HG03521 (cell line): Measurements from ENCODE around the gene NUDCD3.

ENCODE experiments used
- ATAC-seq: cut with Tn5 transposase; IDR thresholded peaks from one replicate; pipeline ENCODE4 v1.9.1; 2021; ENCODE audit warnings: mild to moderate bottlenecking, moderate library complexity; ENCODE audit not compliant: unreplicated experiment

The NUDCD3 gene

DNA sequence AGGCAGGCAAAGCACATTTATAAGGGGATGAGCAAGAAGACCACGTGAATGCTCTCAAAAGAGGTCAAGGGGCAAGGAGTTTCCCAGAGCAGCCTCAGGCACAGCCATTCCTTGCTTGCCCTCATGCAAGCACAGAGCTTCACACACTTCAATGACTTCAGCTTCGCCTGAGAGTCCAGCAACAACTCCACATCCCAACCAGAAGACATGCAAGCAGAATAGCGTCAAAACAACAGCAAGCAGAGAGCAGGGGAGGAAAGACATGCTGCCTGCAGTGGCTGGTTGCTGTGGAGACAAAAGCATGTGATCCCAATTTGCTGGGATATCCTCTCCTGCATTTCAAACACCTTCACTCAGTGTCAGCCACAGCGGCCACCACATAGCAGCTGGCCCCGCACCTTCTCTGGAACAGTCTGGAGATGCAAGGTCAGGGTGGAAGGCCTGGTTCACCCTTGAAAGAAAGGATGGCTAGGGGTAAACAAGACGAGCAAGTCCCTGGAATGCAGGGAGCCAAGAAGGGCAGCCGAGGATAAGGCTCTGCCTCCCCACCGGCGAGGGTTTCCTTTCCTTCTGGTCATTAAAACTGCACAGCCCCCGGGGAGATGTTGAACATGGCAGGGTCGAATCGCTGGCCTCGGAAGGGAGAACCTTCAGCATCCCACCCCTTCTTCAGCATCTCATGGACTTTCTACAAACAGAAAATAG, 104.9 kb downstream of the NUDCD3 start:
- ATAC-seq: no peak

DNA sequence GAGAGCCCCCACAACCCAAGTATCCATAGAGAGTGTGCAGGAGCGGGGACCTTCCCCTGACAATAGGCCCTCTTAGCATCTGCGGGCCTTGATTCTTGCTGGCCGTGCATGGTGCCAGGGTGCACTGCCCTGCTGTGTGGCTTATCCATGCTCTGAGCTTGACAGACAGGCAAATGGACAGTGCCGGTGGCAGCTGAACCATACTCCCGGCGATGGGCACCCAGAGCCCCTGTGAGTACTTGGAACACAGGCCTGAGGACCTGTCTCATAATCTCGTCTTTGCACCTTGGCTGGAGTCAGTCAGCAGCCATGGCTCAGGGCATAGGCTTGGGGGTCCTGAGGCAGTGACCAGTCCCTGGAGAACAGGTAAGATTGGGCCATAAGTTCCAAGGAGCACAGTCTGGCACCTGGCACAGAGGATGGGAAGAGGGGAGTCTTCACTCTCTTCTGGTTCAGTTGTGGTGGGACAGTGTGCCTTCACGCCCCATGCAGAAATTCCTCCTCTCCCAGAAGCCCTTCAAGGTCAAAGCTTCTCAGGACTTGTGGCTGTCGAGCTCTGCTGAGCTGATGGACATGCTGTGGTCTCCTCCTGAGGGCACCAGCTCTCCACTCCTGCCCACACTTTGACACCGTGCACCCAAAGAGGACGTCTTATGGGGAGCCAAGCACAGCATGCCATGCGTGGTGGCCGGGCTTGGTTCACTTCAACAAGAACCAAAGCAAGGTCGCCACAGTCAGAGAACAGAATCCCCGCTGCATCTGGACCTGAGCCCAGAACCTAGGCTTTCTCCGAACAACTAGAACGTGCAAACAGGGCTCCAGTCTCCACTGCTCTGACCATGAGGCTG, 105.6 kb downstream of the NUDCD3 start:
- ATAC-seq: no peak

DNA sequence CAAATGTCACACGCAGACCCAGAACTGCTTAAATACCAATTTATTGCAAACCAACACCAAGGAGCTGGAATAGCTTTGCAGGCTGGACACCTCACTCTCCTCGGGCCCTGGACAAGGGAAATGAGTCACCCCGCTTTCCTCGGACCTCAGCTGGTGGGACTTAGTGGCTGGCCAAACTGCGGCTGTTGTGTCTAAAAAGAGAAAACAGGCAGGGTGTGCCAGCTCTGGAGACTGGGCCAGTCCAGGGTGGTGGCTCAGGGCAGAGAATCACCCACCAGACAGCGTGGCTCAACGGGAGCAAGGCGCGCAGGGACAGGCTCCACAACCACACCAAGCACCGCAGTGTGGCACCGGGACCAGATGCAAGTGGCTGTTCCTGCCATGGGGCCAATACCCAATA, 106.9 kb downstream of the NUDCD3 start:
- no peak for ATAC-seq

DNA sequence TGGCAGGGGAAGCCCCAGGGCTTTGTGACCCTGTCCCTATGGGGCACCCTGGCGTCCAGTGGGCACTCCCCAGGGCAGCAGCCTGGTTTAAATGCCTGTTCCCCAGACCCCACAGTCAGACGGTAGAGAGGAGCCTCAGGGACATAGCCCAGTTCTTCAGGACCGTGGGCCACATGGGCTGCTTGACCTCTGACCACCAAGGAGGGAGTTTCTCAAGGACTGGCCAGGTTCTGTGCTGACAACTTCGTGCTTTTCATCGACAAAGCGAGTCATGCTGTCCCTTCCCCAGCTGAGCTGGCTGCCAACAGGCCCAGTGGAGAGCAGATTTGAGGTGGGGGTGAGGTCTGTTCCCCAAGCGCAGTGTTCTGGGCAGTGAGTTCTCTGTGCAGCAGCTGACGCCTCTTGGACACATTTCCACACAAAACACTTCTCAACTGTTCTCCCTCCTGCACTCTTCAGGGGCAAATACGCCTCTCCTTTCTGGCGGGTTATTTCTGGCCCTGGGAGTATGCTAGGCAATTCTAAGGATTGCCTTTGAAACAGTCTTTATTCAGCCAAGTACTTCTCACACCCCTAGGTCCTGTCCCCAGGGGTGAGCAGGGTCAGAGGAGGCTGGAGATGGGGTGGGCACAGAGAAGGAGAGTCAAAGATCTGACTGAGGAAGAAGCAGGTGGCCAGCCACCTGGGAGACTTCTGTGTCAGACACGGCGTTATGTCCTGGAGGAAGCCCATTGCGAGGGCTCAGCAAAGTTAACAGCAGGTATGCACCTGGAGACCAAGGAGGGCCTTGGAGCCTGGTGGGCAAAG, 107.8 kb downstream of the NUDCD3 start:
- ATAC-seq: no peak

DNA sequence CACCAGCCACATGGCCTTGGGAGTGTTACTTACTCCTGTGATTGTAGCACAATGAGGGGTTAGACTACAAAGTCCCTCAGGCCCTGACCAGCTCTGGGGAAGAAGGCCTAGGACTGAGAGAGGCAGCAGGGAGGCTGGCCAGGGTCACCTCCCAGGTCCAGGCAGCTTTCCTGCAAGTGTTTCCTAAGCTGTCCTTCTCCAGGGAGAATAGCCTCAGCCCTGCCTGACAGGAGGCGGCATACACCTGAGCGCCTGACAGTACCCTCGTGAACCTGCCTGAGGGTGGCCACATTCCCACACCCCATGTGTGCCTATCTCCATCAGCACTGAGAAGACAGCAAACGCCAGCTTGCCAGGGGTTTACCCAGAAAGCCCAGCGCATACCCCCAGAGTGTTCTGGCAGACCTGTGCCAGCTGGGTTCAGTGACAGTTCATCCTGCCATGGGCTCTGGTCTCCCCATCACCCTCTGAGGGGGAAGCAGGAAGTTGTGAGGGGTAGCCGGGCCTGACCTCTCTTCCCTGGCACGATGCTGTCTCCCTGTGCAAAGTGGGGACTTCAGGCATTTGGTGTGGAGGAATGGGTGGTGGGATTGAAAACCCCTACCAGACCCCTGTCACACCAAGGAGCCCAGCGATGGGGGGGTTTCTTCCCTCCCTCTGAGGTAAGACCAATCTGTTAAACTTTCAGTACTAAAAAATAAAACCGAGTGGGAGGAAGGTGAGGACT, 108.8 kb downstream of the NUDCD3 start:
- no peak for ATAC-seq

DNA sequence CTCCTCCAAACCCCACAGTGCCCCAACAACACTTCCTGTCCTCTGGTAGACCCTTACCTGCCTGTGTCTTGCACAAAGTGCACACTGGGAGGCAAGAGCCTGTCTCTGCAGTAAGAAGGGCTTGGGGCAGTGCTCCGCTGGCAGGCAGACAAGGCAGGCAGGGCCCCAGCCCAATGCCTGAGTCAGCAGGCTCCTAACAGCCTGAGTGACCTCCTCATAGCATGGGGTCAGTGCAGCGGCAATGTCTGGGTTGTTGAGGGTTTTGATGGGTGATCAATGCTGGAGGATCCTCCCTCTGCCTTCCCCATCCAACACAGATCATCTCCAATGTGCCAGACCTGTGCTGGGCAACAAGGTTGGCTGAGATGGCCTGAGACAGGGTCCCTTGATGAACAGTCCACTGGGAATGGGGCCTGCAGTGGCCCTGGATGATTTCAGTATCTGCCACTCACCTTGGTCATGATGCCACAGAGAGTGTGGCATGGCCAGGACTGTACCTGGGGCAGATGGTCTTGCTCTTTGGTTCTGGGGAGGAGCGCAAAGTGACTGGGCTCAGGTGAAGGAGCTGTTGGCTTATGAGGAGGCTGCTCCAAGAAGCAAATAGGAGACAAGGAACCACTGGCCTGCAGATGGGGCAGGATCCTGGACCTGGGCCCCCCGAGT, 109.5 kb downstream of the NUDCD3 start:
- no peak for ATAC-seq

DNA sequence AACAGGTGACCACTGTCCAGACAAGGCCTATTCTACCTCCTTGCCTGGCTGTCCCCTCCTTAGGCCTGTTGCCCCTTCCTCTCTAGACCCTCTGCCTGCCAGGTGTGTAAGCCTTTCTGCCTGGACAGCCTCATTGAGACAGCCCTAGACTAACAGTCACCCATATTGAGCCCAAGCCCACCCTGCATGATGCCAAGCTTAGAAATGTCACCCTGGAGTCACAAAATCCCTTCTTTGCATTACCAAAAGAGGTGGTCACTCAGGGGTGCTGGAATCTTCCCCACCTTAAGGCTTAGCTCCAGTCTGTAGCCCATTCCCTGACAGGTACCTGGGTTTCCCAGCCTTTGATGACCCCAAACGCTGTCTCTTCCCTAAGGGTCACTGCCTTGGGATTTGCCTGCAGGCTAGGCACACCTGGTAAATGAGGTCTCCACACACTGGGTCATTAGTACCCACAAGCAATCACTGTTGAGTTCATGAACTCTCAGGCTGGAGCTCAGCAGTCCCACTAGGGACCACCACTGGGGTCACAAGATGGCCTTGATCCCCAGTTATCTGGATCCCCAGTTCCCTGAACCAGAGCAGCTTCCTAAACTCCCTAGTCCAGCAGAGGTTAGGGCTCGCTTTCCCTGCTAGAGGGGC, 110.1 kb downstream of the NUDCD3 start:
- no peak for ATAC-seq

DNA sequence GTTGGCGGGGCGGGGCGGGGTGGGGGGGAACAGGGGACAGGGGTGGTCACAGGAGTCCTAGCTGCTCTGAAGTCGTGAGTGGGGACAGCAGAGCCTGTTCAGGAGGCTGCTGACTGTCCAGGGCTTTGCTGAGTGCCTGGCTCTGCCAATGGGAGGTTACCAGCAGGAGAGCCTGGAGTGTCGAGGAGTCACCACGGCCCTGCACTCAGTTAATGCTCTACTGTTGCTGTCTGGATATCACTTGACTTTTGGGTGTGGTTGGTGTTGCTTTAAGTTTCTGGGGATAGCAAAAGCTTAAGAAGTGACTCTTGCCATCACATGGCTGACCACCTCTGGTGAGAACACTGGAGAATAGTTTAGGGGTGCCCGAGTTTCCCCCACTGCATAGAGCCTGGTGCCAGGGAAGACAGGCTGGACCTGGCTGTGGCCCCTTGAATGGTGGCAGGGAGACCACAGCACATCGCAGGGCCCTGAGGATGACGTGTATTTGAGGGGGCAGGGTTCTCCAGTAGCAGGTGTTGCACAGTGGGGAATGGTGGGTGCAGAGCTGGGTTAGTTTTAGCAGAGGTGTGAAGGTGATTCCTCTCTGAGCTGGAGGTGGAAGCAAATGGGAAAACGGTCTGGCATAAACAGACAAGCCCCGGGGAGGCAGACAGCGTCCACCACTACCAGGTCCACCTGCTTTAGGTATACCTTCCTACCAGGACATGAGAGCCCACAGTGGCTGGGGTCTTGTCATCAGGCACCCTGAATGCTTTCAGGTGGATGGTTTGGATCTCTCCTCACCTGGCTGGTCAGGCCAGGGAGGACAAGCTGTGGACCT, 110.9 kb downstream of the NUDCD3 start:
- no peak for ATAC-seq

DNA sequence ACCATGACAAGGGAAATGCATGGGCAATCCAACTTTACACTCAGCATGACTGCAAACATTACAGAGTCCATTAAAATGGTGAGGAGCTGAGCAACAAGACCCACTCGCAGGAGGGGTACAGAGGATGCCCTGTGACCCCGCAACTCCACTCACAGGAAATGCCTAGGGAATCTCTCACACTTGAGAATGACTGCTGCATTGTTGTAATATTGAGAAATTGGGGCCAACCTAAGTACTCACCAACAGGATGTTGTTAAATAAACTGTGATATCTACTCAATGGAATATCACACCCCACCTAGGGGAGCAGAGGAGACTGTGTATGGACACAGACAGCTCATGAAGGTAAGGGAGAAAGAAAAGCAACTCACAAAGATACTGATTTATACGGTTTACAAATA, 111.7 kb downstream of the NUDCD3 start:
- ATAC-seq: no peak

DNA sequence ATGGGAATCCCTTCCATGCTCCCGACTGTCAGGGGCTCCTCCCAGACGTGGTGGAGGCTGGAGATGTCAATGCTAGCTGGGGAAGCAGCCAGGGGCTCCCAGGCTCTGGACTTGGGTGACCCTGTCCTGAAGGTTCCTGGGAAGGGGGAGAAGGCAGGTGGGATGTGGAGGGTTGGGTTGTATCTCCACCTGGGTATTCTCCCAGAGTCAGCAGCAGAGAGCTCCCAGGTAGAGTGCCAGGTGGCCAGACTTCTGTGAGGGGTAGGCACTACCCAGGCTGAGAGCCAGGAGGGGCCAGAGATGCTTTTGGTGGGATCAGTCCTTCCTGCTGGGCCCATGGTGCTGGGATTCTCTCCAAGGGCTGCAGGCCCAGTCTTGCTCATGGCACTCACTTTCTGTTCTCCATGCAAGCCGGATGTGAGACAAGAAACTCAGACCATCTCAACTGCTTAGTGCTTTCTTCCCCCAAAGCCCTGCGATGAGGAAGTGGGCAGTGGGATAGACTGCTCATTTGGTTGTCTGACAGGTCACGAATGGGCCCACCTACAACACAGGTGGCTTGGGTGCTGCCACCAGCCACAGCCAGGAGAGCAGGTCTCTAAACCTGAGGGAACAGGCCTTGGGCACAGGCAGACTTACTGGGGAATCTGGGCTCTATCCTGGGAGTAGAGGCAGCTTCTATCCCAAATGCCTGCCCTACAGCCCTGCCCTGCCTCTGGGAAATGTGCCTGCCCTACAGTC, 112.6 kb downstream of the NUDCD3 start:
- ATAC-seq: peak; percentile 80

DNA sequence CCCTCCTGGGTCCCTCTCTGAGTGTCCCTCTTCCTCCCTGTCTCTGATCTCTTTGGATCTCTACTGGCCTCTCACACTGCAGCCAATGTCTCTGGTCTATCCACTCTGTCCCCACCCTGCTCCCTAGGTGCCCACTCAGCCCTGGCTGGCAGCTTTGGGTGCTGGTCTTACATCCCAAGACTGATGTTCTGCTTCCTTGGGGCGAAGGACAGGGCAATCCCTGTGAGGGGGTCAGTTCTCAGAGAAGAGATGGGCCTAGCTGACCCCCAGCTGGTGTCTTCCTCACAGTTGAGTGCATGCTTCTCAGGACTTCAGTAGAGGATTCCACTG, 113.4 kb downstream of the NUDCD3 start:
- no peak for ATAC-seq

DNA sequence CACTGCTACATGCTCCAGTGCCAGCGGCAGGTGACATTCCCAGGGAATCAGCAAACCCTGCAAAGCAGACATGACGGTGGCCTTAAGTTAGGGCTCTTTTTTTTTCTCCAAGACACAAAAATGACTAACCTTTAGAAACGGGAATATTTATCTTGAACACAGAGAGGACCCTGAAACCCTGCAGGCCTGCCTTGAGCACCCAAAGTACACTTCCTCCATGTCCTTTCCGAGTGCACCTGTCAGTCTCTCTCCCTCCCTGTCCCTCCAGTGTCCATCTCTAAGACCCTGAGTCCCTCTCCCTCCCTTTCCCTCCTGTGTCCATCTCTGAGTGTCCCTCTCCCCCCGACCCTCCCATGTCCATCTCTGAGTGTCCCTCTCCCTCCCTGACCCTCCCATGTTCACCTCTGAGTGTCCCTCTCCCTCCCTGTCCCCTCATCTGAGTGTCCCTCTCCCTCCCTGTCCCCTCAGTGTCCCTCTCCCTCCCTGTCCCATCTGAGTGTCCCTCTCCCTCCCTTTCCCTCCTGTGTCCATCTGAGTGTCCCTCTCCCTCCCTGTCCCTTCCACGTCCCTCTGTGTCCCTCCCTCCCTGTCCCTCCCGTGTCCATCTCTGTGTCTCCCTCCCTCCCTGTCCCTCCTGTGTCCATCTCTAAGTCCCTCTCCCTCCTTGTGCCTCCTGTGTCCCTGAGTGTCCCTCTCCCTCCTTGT, 113.9 kb downstream of the NUDCD3 start:
- ATAC-seq: no peak

DNA sequence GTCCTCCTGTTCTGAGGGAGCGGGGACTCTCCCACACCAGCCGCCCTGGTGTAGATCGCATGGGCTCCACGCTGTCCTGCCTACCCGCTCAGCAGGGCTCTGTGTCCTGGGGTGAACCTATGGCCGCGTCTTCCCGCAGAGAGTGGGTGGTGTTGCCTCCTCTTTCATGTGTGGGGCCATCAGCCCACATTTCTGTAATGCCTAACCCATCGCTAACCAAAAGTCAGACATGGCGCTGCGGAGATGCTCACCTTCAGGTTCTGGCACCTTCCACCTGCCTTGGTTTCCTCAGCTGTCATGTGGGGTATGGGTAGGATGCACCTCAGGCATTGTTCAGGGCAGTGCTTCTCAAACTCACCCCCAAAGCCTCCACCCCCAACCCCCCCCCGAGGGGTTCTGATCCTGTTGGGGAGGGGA, 114.5 kb downstream of the NUDCD3 start:
- no peak for ATAC-seq

DNA sequence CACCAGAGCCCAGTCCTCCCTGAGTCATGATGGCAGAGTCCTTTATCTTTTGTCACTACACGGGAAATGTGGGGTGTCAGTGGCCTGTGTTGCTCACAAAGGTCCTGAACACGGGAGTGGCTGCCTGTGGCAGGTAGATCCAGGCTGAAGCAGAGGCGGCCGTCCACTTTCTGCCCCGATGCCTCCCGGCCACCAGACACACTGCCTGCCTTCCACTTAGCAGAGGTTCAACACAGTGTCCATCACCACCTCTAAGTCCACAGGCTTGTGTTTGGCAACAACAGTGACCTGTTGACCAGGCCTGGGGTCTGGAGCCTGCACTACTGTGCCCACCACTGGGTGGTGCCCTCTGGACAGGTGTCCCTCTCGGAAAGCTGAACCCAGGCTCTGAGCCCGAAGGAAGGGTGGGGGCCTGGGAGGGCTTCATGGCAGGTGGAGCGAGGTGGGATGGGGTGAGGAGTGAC, 115.2 kb downstream of the NUDCD3 start:
- ATAC-seq: no peak

DNA sequence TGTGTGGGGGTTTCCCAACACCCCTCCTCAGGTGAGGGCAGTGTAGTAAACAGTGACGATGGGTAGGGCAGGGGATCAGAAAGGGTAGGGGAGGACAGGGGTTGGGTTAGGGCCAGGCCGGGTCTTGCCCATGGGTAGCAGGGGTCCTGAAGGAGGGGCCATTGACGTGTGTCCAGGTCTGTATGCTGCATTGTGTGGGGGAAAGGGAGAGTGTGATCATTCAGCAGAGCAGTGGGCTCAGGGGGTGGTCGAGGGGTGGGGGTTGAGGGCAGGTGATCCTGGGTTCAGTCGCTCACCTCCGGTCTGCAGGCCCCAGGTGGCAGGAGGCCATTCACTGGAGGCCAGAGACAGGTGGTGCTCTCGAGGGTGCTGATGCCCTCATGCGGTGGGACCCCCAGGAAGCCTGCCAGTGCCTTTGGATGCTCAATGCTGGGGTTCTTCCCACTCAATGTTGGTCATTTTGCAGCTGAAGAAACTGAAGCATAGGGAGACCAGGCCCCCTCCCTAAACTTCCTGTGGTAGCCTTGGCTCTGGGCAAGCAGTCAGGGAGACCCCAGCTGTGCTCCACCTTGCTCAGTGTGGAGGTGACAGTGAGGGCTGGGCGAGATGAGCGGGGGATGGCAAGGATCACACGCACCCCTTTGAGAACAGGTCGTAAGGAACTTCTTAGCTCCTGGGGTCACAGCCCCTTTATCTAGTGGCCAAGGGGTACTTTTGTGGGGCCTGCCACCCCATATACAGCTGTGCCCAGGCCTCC, 116.3 kb downstream of the NUDCD3 start:
- ATAC-seq: no peak

DNA sequence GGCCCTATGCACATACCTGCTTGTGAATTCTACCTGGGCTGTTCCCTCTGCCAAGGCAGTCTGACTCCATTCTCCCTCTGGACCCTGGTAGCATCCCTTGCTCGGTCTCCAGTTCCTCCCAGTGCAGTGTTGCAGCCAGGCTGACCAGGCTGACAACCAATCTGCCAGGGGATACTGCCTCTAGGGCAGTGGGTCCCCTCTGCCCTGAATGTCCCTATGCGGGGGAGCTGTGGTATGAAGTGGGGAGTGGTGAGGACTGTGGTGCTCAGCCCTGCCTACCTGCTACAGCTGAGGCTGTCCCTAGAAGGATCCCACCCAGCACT, 117.1 kb downstream of the NUDCD3 start:
- ATAC-seq: no peak
